SHP77 (cell line): Measurements from ENCODE around the gene CDKN2B.

Experiments
- DNase-seq, 2 experiments: peaks; one replicate each; lab custom pipeline; 2025; lab: John Stamatoyannopoulos, UW

The CDKN2B gene

GRCh38 chr9:21993893-21994555 lies 15.1 kb downstream of the CDKN2B start, which contains the start of gene CDKN2A:
CDKN2A (minus strand) TSS chr9:21994392.
- peak; percentile 69 to 81 for DNase-seq

- no peak for DNase-seq
Observed at GRCh38 chr9:21993007-21993406, 16.1 kb downstream of the CDKN2B start.

GRCh38 chr9:21991072-21991959 lies 17.8 kb downstream of the CDKN2B start:
- peak in 1 of 2 experiments; percentile 6 for DNase-seq

- no peak for DNase-seq
Observed at GRCh38 chr9:21989440-21990189, 19.5 kb downstream of the CDKN2B start.

- DNase-seq = peak in 1 of 2 experiments; percentile 4
Observed at GRCh38 chr9:21988056-21988990, 20.8 kb downstream of the CDKN2B start.

- DNase-seq = no peak
Observed at GRCh38 chr9:21985964-21986667, 23.0 kb downstream of the CDKN2B start.

- no peak for DNase-seq
Observed at GRCh38 chr9:21984101-21984500, 25.0 kb downstream of the CDKN2B start.

GRCh38 chr9:21983561-21983935 lies 25.6 kb downstream of the CDKN2B start:
- no peak for DNase-seq

GRCh38 chr9:21982861-21983560 lies 26.1 kb downstream of the CDKN2B start:
- DNase-seq = no peak

- DNase-seq = no peak
Observed at GRCh38 chr9:21982391-21982790, 26.7 kb downstream of the CDKN2B start.

GRCh38 chr9:21976334-21976875 lies 32.7 kb downstream of the CDKN2B start:
- DNase-seq = no peak

GRCh38 chr9:21974722-21975409 lies 34.2 kb downstream of the CDKN2B start:
- DNase-seq = peak; percentile 42 to 71

GRCh38 chr9:21974343-21974721 lies 34.8 kb downstream of the CDKN2B start:
- DNase-seq = peak in 1 of 2 experiments; percentile 25

- DNase-seq = no peak
Observed at GRCh38 chr9:21972361-21972760, 36.7 kb downstream of the CDKN2B start.

- DNase-seq = no peak
Observed at GRCh38 chr9:21970800-21971640, 38.1 kb downstream of the CDKN2B start.

- no peak for DNase-seq
Observed at GRCh38 chr9:21969951-21970799, 38.9 kb downstream of the CDKN2B start.
